ENCODE results near the gene CRIM1. TPM values are rescaled to one million over a fixed set of nuclear protein-coding genes. Genes with fewer than 3 reads are reported as not detected.
A peak's percentile ranks its signal among the peaks of the same experiment; 100 is the strongest.

The CRIM1 gene
- total and polyA plus RNA-seq, 4 donors: 2.2 to 22.1 (median 9.6) TPM

DNA sequence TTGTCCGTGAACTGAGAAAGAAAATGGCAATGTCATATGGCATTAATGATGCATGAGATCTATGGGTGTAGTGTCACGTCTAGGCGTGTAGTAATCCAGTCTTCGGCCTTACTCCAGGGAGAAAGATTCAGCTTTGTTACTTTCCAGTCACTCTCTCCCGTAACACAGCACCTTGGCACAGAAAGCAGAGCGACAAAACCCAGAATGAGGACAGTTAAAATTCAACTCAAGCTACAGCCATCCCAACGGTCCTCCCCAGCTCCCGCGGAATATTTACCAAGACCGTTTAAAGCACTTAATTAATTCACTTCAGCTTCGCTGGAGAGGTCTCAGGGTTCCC lies 797 bp upstream of the CRIM1 start:
- Histone ChIP-seq H3K9me3 (ENCODE audit: control insufficient read depth in 4 of 4, low read length in 3 of 4) (no peaks in the 10 kb centered on the region), H3K27me3 (ENCODE audit: control insufficient read depth in 4 of 4, insufficient read depth in 4 of 4, low read length in 3 of 4) (no peaks in the 10 kb centered on the region), H3K36me3 (ENCODE audit: control insufficient read depth in 4 of 4, insufficient read depth in 3 of 4, low read depth in 1 of 4, low read length in 3 of 4) (no peaks in the 10 kb centered on the region), H3K9ac (ENCODE audit: low read depth in 1 of 2, low read length in 2 of 2) (peak overlapping the region in 1 of 2 donors; percentile 33), H3K4me3 (ENCODE audit: low read depth in 1 of 3, low read length in 3 of 3) (peak overlapping the region; percentile 9 to 85 (median 50)), H3K4me1 (ENCODE audit: control insufficient read depth in 4 of 4, insufficient read depth in 4 of 4, low read length in 3 of 4) (peaks cover 11 to 25% (median 17%) of the 10 kb centered on the region in 4 donors), H3K27ac (ENCODE audit: low read depth in 1 of 2, low read length in 2 of 2) (peak overlapping the region in 1 of 2 donors; percentile 21)
- DNase-seq (ENCODE audit: low spot score): no peak
- TF ChIP-seq GABPA (IDR thresholded peaks at IDR 0.05 in 1 of 2, conservative IDR thresholded peaks at IDR 0.05 in 1 of 2): no peak
- no peak for TF ChIP-seq FOXA1 (IDR thresholded peaks at IDR 0.05)
- TF ChIP-seq JUND (IDR thresholded peaks at IDR 0.05): no peak
- TF ChIP-seq EGR1 (IDR thresholded peaks at IDR 0.05; ENCODE audit: low read depth in 2 of 2): no peak
- TF ChIP-seq, protein P1, sequence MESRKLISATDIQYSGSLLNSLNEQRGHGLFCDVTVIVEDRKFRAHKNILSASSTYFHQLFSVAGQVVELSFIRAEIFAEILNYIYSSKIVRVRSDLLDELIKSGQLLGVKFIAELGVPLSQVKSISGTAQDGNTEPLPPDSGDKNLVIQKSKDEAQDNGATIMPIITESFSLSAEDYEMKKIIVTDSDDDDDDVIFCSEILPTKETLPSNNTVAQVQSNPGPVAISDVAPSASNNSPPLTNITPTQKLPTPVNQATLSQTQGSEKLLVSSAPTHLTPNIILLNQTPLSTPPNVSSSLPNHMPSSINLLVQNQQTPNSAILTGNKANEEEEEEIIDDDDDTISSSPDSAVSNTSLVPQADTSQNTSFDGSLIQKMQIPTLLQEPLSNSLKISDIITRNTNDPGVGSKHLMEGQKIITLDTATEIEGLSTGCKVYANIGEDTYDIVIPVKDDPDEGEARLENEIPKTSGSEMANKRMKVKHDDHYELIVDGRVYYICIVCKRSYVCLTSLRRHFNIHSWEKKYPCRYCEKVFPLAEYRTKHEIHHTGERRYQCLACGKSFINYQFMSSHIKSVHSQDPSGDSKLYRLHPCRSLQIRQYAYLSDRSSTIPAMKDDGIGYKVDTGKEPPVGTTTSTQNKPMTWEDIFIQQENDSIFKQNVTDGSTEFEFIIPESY (IDR thresholded peaks at IDR 0.05): no peak
- no peak for TF ChIP-seq RXRA (IDR thresholded peaks at IDR 0.05)
- no peak for TF ChIP-seq RAD21 (IDR thresholded peaks at IDR 0.05)
- TF ChIP-seq HNF4A (conservative IDR thresholded peaks at IDR 0.05): no peak
- TF ChIP-seq NR2F2 (IDR thresholded peaks at IDR 0.05): no peak
- TF ChIP-seq, protein P2, sequence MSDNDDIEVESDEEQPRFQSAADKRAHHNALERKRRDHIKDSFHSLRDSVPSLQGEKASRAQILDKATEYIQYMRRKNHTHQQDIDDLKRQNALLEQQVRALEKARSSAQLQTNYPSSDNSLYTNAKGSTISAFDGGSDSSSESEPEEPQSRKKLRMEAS (IDR thresholded peaks at IDR 0.05): no peak
- TF ChIP-seq CTCF (IDR thresholded peaks at IDR 0.05; ENCODE audit: low read depth, low read length, missing input control): no peak
- no peak for TF ChIP-seq SP1 (IDR thresholded peaks at IDR 0.05)
- TF ChIP-seq FOXA2 (IDR thresholded peaks at IDR 0.05): no peak
- no peak for TF ChIP-seq REST (IDR thresholded peaks at IDR 0.05)
- TF ChIP-seq YY1 (IDR thresholded peaks at IDR 0.05): no peak
- TF ChIP-seq, protein P3, sequence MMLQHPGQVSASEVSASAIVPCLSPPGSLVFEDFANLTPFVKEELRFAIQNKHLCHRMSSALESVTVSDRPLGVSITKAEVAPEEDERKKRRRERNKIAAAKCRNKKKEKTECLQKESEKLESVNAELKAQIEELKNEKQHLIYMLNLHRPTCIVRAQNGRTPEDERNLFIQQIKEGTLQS (IDR thresholded peaks at IDR 0.05): no peak
- no peak for TF ChIP-seq TAF1 (conservative IDR thresholded peaks at IDR 0.05)
- WGBS: 25% methylated on average over 11 of the region's 11 CpGs
